ENCODE measurements around the gene TTLL8. TPM values are rescaled to one million over a fixed set of nuclear protein-coding genes. Genes with fewer than 3 reads are reported as not detected.

The TTLL8 gene
- total and polyA plus RNA-seq, 4 donors: not detected

- DNase-seq (ENCODE audit: low spot score): peak; percentile 59
- WGBS: 42% methylated on average over 83 of the region's 83 CpGs
- Histone ChIP-seq H3K27me3 (ENCODE audit: control insufficient read depth in 4 of 4, insufficient read depth in 4 of 4, low read length in 3 of 4) (no peaks in the 10 kb centered on the region), H3K36me3 (ENCODE audit: control insufficient read depth in 4 of 4, insufficient read depth in 3 of 4, low read depth in 1 of 4, low read length in 3 of 4) (no peaks in the 10 kb centered on the region), H3K9me3 (ENCODE audit: control insufficient read depth in 4 of 4, low read length in 3 of 4) (no peaks in the 10 kb centered on the region), H3K27ac (ENCODE audit: low read depth in 1 of 2, low read length in 2 of 2) (no peak within 1 kb of the TSS), H3K4me1 (ENCODE audit: control insufficient read depth in 4 of 4, insufficient read depth in 4 of 4, low read length in 3 of 4) (no peaks in the 10 kb centered on the region), H3K4me3 (ENCODE audit: low read depth in 1 of 3, low read length in 3 of 3) (no peak within 1 kb of the TSS), H3K9ac (ENCODE audit: low read depth in 1 of 2, low read length in 2 of 2) (no peak within 1 kb of the TSS)
- TF ChIP-seq FOXA1 (IDR thresholded peaks at IDR 0.05) (no peak), YY1 (IDR thresholded peaks at IDR 0.05) (no peak), ZBTB33 (IDR thresholded peaks at IDR 0.05) (no peak), CTCF (IDR thresholded peaks at IDR 0.05; ENCODE audit: low read depth, low read length, missing input control) (no peak), HNF4A (conservative IDR thresholded peaks at IDR 0.05) (no peak), JUND (IDR thresholded peaks at IDR 0.05) (no peak), MAX (IDR thresholded peaks at IDR 0.05) (no peak), HNF4G (IDR thresholded peaks at IDR 0.05) (no peak), RXRA (IDR thresholded peaks at IDR 0.05) (no peak), REST (IDR thresholded peaks at IDR 0.05) (no peak), ATF3 (IDR thresholded peaks at IDR 0.05) (no peak), EGR1 (IDR thresholded peaks at IDR 0.05; ENCODE audit: low read depth in 2 of 2) (no peak), RAD21 (IDR thresholded peaks at IDR 0.05) (no peak), TAF1 (conservative IDR thresholded peaks at IDR 0.05) (no peak)
These were observed 31.7 kb upstream of the TTLL8 start, which contains the start of gene MOV10L1 for GRCh38 chr22:50089682-50090411. TSS of gene MOV10L1 (plus strand) at chr22:50090006. CDS start at chr22:50090089, 83 bp downstream.

GRCh38 chr22:50089231-50089630 lies 31.1 kb upstream of the TTLL8 start:
- H3K4me1 ChIP-seq (ENCODE audit: control insufficient read depth in 4 of 4, insufficient read depth in 4 of 4, low read length in 3 of 4): no peaks in the 10 kb centered on the region
- no peak overlapping the region for H3K9ac ChIP-seq (ENCODE audit: low read depth in 1 of 2, low read length in 2 of 2)
- H3K4me3 ChIP-seq (ENCODE audit: low read depth in 1 of 3, low read length in 3 of 3): no peak overlapping the region
- no peak overlapping the region for H3K27ac ChIP-seq (ENCODE audit: low read depth in 1 of 2, low read length in 2 of 2)
- TF ChIP-seq ZBTB33 (IDR thresholded peaks at IDR 0.05) (no peak), YY1 (IDR thresholded peaks at IDR 0.05) (no peak), TAF1 (conservative IDR thresholded peaks at IDR 0.05) (no peak), JUND (IDR thresholded peaks at IDR 0.05) (no peak), NR2F2 (IDR thresholded peaks at IDR 0.05) (no peak), EGR1 (IDR thresholded peaks at IDR 0.05; ENCODE audit: low read depth in 2 of 2) (no peak), MAX (IDR thresholded peaks at IDR 0.05) (no peak)
- no peaks in the 10 kb centered on the region for H3K9me3 ChIP-seq (ENCODE audit: control insufficient read depth in 4 of 4, low read length in 3 of 4)
- no peaks in the 10 kb centered on the region for H3K36me3 ChIP-seq (ENCODE audit: control insufficient read depth in 4 of 4, insufficient read depth in 3 of 4, low read depth in 1 of 4, low read length in 3 of 4)
- 81% methylated on average over 11 of the region's 11 CpGs for WGBS
- no peaks in the 10 kb centered on the region for H3K27me3 ChIP-seq (ENCODE audit: control insufficient read depth in 4 of 4, insufficient read depth in 4 of 4, low read length in 3 of 4)
- DNase-seq (ENCODE audit: low spot score): no peak
